Measurements from ENCODE around the gene RP9.

DNA sequence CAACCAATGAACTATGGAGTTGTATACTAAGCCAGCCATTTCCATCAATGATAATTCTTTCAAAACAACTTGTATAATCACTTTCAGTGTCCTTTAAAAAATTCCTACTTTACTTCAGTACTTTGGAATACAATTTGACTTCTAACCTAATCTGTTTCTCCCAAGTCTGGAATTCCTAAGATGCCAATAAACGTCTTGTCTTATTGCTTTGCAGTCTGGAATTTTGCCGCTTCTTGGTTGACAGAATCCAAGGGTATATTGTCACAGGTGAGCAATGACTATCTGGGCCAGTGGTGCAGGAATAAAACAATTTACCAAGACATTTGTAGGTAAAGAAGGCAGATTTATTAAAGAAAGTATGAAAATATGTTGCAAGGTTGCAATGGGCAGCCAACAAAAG lies 21.8 kb downstream of the RP9 start:
- TF ChIP-seq, protein P1, sequence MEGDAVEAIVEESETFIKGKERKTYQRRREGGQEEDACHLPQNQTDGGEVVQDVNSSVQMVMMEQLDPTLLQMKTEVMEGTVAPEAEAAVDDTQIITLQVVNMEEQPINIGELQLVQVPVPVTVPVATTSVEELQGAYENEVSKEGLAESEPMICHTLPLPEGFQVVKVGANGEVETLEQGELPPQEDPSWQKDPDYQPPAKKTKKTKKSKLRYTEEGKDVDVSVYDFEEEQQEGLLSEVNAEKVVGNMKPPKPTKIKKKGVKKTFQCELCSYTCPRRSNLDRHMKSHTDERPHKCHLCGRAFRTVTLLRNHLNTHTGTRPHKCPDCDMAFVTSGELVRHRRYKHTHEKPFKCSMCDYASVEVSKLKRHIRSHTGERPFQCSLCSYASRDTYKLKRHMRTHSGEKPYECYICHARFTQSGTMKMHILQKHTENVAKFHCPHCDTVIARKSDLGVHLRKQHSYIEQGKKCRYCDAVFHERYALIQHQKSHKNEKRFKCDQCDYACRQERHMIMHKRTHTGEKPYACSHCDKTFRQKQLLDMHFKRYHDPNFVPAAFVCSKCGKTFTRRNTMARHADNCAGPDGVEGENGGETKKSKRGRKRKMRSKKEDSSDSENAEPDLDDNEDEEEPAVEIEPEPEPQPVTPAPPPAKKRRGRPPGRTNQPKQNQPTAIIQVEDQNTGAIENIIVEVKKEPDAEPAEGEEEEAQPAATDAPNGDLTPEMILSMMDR (IDR thresholded peaks at IDR 0.05), result no peak
- TF ChIP-seq POLR2A (IDR thresholded peaks at IDR 0.05), result no peak
